Measurements from ENCODE around the gene AKAP13.

DNA sequence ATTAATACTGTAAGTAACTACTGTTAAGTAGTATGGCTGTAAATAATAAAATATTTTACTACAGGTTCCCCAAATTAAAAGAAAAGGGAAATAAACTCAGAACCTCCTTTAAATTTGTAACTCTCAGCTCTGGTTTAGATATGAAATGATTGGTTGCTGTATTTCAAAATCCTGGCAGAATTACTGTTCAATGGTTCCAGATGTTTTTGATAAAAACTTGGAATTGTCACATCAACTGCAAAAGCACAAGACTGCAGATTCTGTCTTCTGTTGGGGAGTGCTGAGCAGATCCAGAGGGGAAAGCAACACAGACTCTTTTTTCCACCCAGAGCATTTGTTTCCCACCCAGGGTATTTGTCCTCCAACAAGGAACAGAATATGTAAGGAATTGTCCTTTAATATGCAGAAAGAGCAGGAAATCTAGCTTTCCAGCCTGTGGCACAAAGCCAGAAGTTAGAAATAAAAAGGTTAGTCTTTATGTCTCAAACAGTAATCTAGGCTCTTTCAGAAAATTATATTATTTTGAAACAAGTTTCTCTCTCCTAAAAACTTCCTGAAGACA lies 236.2 kb downstream of the AKAP13 start:
- TF ChIP-seq GATA2 (IDR thresholded peaks at IDR 0.05; ENCODE audit: low read depth, low read length) (no peak), GATA3 (IDR thresholded peaks at IDR 0.05; ENCODE audit: low read depth, low read length) (no peak)
